GM12872 (cell line): ENCODE measurements around the gene NCBP3.

Experiments
- CTCF ChIP-seq: IDR thresholded peaks from 3 replicates; pipeline ENCODE4 v1.5.1; 2011; ENCODE audit warnings: low read depth, mild to moderate bottlenecking, low read length, moderate library complexity; ENCODE audit not compliant: insufficient read depth

The NCBP3 gene

GRCh38 chr17:3762922-3763776 lies 82.9 kb downstream of the NCBP3 start:
- TF ChIP-seq CTCF = no peak

- TF ChIP-seq CTCF = no peak
Observed at GRCh38 chr17:3761918-3762380, 84.1 kb downstream of the NCBP3 start.

GRCh38 chr17:3761036-3761917 lies 84.8 kb downstream of the NCBP3 start:
- no peak for TF ChIP-seq CTCF

GRCh38 chr17:3759597-3760216 lies 86.3 kb downstream of the NCBP3 start:
- no peak for TF ChIP-seq CTCF

GRCh38 chr17:3755335-3756030 lies 90.6 kb downstream of the NCBP3 start:
- no peak for TF ChIP-seq CTCF

GRCh38 chr17:3754458-3755334 lies 91.3 kb downstream of the NCBP3 start:
- TF ChIP-seq CTCF = no peak
